CD4-positive, alpha-beta T cell treated with Interleukin-21 for 1 hour (primary cell): Measurements from ENCODE around the gene TMEM200A.

Source experiments
- DNase-seq: peaks from one replicate; pipeline ENCODE4 v3.0.0-alpha.2; 2020

Gene TMEM200A

DNA sequence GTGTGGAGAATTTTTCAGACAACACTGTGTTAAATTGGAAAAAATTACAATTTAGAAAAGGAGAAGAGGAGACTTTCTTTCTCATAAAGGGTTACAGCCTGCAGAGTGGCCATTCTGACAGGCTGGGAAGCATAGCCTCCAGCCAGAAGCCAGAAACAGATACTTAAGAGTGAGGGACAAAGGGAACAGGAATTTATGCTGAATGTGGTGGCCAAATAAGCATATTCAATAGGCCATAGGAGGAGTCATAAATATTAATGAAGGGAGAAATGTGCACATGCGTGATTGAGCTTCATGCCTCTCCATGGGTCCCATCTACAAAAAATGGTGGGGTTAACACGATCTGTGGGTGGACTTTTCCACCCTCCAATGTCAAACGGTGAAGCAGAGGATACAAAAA lies 13.4 kb downstream of the TMEM200A start:
- DNase-seq, result no peak

- DNase-seq, result no peak
Observed at GRCh38 chr6:130381012-130381411, 15.2 kb downstream of the TMEM200A start.

- DNase-seq, result peak; percentile 61
Observed at GRCh38 chr6:130381459-130382380, 15.9 kb downstream of the TMEM200A start.

DNA sequence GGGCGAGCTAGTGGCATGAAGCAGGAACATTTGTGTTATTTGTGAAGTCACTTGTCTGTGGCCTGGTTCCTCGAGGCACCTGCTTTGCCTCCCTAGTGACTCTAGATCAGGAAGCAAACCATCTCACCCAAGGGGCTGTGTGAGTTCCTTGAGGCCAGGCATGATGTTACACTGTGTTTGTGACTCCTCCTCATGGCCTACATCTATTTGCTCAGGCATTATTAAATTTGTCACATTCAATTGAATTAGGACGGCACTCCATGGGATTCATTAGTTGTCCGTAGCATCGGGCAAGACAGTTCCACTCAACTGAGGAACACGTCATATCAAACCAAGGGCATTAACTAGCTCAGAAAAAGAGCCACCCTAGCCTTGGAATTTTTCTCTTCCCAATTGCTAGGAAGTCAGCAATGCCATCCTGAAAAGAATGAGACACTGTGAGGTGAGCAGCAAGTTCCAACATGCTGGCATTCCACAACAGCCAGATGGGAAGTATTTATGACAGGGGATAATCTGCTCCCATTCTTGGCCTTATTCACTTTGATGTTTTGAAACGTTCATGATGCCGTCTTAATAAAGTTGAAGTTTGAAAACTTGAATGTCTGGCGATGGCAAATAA lies 17.2 kb downstream of the TMEM200A start:
- DNase-seq, result no peak

- DNase-seq, result no peak
Observed at GRCh38 chr6:130385064-130385695, 19.4 kb downstream of the TMEM200A start.

DNA sequence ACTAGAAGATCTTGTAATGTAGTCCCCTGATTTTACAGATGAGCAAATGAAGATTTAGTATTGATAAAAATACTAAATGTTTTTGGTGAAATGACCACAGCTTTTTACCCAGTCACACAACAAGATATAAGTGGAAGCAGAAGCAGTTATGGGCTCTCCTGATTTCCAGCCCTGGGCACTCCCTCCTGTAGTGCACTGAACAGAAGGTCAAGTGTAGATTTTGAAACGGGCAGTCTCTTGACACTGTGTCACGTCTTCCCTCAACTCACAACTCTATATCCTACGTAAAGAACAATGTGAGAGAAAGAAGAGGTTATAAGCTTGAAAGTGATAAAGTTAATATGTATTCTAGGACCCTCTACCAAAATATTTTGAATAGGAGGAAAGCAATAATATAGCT lies 23.3 kb downstream of the TMEM200A start:
- no peak for DNase-seq

- DNase-seq, result no peak
Observed at GRCh38 chr6:130390890-130391289, 25.1 kb downstream of the TMEM200A start.

DNA sequence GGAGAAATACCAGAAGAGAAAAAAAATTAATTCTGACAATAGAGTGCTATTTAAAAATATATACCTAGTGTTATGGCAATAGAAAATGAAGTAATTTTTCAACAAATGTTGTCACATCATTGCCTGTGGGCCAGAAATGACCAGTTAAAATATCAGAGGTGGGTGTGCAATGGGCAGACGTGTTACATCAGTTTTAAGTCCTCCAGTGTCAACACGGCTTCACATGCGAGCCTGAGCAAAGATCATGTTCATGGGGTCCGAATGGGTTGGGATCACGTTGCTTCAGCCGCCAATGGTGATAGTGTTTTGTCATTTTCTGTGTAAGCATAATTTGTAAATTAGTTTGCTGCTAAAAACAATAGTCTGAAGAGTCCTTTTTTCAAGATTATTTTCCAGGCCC lies 27.5 kb downstream of the TMEM200A start:
- no peak for DNase-seq

GRCh38 chr6:130394246-130394645 lies 28.4 kb downstream of the TMEM200A start:
- no peak for DNase-seq

DNA sequence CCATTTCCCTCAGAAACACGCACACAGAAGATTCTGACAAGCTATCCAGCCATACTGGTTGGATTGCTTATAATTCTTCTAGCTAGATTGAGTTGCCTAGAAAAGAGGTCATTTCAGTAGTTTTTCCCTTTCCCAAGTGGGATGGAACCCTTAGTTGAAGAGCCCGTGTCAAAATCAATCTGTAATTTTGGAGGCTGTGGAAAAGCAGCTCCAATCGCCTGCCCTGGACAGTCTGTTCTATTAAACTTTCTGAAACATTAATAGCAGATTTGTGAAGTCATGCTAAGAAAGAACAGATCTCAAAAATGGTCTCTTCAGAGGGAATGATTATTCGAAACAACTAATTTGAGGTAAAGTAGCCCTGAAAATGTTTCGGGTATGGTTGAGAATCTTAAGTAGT lies 29.3 kb downstream of the TMEM200A start:
- DNase-seq, result no peak

DNA sequence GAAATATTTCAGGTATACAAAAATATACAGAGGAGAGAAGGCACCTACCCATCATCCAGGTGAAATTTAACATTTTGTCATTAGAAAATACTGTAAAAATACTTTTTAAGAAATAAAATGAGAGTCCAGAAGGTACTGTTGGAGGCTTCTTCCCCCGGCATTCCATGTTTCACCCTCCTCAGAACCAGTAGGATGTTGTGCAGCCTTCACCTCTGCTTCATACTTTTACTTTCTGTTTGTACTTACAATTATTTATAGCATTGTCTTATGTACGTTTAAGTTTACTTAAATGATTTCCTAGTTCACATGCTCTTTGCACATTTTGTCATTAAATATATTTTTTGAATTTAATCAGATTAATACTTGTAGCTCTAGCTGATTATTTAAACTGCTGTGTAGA lies 30.9 kb downstream of the TMEM200A start:
- DNase-seq, result peak; percentile 11

DNA sequence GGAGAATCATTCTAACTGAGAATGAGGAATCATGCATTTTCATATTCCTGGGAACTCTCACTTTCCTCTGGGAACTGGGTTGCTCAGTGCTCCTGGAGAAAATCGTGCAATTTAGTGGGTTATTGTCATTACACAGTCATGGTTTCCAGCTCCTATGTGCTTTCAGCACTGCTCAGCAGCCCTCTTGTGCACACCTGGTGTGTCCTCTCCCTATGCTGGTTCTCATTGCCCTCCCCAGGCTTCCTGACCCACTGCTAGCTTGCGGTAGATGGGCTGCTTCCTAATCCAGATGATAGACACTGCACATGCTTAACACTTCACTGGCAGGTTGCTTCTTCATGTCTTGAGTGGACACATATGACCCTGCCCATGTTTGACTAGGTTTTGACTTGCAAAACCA lies 39.7 kb downstream of the TMEM200A start:
- DNase-seq, result no peak

DNA sequence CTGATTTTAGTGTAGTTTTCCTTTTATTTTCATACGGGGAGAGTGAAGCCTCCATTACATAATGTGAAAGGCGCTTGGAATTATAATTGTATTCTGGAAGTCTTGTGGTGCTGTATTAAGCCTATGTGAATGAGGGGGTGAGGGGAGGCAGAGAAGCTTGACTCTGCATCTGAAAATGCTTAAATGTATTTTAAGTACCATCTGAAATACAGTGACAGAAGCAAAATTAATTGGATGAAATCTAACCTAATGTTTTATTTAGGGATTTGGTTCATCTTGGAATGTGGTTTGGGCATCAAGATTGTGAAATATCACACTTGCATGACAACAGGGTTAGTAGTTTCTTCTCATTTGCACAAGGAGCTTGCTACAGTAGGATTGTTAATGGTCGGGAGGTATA lies 41.2 kb downstream of the TMEM200A start:
- no peak for DNase-seq

- DNase-seq, result no peak
Observed at GRCh38 chr6:130409418-130410100, 43.7 kb downstream of the TMEM200A start.

DNA sequence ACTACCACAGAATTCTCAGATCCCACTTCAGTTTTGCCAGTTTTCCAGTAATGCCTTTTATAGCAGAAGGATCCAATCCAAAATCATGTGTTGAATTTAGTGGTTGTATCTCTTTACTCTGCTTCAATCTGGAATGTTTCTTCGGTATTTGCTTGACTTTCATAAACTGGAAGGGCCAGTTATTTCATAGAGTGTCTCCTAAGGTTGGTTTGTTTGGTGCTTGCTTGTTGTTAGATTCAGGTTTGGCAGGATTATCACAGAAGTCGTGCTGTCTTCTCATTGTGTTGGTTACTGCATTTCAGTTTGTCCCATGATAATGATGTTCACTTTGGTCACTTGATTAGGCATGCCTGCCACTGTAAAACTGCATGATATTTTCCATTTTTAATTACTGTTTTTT lies 45.7 kb downstream of the TMEM200A start:
- DNase-seq, result no peak

- DNase-seq, result no peak
Observed at GRCh38 chr6:130412556-130413290, 46.9 kb downstream of the TMEM200A start.

DNA sequence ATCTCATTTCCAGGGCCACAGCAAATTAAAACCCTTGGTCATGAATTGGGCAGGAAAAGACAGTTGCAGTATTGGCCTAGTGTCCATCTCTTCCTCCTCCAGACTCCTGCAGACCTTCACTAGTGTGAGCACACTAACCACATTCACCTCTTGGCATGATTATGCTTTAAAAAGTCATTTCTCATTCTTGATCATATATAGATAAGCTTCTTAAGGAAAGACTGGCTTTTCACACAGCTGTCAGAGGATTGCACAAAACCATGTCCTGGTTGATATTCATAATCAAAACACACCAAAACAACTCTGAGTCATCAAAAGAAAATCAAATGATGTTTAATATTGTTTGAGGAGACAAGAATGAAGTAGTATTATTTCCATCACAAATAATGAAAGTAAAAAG lies 52.1 kb downstream of the TMEM200A start:
- DNase-seq, result no peak

GRCh38 chr6:130420911-130421310 lies 55.1 kb downstream of the TMEM200A start:
- no peak for DNase-seq

DNA sequence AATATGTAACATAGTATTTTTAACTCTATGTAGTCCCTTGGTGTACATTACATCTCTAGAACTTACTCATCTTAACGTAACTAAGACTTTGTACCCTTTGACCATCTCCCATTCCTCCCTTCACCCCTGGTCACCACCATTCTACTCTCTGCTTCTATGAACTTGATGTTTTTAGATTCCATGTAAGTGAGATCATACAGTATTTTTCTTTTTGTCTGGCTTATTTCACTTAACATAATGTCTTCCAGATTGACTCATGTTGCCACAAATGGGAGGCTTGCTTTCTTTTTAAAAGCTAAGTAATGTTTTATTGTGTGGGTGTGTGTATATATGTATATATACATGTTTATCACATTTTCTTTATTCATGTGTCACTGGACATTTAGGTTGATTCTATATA lies 55.8 kb downstream of the TMEM200A start:
- no peak for DNase-seq

GRCh38 chr6:130423044-130423443 lies 57.2 kb downstream of the TMEM200A start:
- DNase-seq, result no peak

DNA sequence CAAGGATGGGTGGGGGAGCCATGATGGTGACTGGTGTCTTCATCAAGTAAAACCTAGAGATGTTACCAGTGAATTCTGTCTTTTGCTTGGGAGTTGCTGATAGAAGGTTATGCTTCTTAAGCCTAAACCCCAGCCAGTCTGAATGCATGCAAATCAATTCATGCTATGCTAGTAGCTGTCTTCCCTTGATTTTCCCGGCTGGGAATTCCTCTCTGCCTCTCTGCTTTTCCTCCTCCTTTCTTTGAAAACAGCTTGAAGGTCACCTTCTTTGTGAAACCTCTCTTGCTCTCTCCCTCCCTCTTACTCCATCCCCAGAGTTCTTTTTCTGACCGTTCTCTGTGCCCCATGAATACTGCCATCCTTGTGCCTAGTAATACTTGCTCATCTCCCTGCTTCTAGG lies 58.9 kb downstream of the TMEM200A start:
- DNase-seq, result no peak

GRCh38 chr6:130425537-130425936 lies 59.7 kb downstream of the TMEM200A start:
- DNase-seq, result no peak
